ENCODE results near the gene RAB40B.

- TF ChIP-seq POLR2A (IDR thresholded peaks at IDR 0.05) (no peak), CTCF (IDR thresholded peaks at IDR 0.05) (no peak), POLR2AphosphoS5 (IDR thresholded peaks at IDR 0.05) (no peak)
These were observed 762 bp downstream of the RAB40B start for GRCh38 chr17:82697808-82698064.

All from prostate gland (tissue), 2 donors.